ENCODE results near the gene GPC5. TPM values are rescaled to one million over a fixed set of nuclear protein-coding genes. Genes with fewer than 3 reads are reported as not detected.

Gene GPC5
- total and polyA plus RNA-seq, 4 donors: 0.51 to 22.4 (median 2.0) TPM

DNA sequence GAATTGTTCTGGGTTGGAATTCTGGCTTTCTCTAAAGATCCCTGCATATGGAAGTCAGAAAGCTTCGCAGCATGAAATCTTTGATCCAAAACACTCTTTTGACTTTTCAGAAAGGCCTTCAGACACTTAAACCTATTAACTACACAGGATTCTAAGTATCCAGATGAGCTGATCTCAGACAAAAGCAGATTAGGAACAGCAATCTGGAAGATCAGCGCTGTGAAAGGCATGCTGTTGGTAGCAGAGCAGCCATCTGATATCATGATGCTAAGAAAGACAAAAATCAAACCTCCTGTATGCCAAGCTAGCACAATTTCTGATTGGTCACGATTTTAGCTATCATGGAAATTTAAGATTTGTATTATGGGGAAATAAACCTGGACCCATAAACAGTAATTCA lies 589.9 kb downstream of the GPC5 start:
- Histone ChIP-seq H3K4me3 (ENCODE audit: low read depth in 1 of 3, low read length in 3 of 3) (no peak overlapping the region), H3K27me3 (ENCODE audit: control insufficient read depth in 4 of 4, insufficient read depth in 4 of 4, low read length in 3 of 4) (no peaks in the 10 kb centered on the region), H3K4me1 (ENCODE audit: control insufficient read depth in 4 of 4, insufficient read depth in 4 of 4, low read length in 3 of 4) (no peaks in the 10 kb centered on the region), H3K9ac (ENCODE audit: low read depth in 1 of 2, low read length in 2 of 2) (no peak overlapping the region), H3K27ac (ENCODE audit: low read depth in 1 of 2, low read length in 2 of 2) (no peak overlapping the region), H3K9me3 (ENCODE audit: control insufficient read depth in 4 of 4, low read length in 3 of 4) (no peaks in the 10 kb centered on the region), H3K36me3 (ENCODE audit: control insufficient read depth in 4 of 4, insufficient read depth in 3 of 4, low read depth in 1 of 4, low read length in 3 of 4) (no peaks in the 10 kb centered on the region)
- TF ChIP-seq, protein P1, sequence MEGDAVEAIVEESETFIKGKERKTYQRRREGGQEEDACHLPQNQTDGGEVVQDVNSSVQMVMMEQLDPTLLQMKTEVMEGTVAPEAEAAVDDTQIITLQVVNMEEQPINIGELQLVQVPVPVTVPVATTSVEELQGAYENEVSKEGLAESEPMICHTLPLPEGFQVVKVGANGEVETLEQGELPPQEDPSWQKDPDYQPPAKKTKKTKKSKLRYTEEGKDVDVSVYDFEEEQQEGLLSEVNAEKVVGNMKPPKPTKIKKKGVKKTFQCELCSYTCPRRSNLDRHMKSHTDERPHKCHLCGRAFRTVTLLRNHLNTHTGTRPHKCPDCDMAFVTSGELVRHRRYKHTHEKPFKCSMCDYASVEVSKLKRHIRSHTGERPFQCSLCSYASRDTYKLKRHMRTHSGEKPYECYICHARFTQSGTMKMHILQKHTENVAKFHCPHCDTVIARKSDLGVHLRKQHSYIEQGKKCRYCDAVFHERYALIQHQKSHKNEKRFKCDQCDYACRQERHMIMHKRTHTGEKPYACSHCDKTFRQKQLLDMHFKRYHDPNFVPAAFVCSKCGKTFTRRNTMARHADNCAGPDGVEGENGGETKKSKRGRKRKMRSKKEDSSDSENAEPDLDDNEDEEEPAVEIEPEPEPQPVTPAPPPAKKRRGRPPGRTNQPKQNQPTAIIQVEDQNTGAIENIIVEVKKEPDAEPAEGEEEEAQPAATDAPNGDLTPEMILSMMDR (IDR thresholded peaks at IDR 0.05; ENCODE audit: low read depth, low read length, missing input control): no peak
- TF ChIP-seq JUND (IDR thresholded peaks at IDR 0.05) (no peak), SP1 (IDR thresholded peaks at IDR 0.05) (no peak), RXRA (IDR thresholded peaks at IDR 0.05) (no peak), HNF4A (conservative IDR thresholded peaks at IDR 0.05) (no peak)
- TF ChIP-seq, protein P2, sequence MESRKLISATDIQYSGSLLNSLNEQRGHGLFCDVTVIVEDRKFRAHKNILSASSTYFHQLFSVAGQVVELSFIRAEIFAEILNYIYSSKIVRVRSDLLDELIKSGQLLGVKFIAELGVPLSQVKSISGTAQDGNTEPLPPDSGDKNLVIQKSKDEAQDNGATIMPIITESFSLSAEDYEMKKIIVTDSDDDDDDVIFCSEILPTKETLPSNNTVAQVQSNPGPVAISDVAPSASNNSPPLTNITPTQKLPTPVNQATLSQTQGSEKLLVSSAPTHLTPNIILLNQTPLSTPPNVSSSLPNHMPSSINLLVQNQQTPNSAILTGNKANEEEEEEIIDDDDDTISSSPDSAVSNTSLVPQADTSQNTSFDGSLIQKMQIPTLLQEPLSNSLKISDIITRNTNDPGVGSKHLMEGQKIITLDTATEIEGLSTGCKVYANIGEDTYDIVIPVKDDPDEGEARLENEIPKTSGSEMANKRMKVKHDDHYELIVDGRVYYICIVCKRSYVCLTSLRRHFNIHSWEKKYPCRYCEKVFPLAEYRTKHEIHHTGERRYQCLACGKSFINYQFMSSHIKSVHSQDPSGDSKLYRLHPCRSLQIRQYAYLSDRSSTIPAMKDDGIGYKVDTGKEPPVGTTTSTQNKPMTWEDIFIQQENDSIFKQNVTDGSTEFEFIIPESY (IDR thresholded peaks at IDR 0.05): no peak
- WGBS: 84% methylated on average over 3 of the region's 3 CpGs
- DNase-seq (ENCODE audit: low spot score): no peak

DNA sequence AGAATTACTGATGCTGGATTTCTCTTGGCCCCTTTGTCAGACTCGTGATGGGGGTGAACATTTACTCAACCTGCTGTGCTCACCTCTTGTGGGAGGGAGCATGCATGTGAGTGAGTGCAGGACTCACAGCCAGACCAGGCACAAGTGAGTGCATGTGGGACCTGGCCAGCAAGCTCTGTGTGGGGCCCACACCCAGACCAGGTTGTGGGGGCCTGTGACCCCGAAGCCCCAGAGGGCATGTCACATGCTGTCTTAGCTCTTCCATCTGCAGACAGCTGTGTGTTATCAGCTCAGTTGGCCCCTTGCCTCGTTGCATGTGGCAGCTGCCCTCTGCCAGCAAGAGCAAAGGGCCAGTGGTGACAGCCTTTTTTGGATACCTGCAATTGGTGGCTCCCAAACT lies 614.4 kb downstream of the GPC5 start:
- 70% methylated on average over 3 of the region's 3 CpGs for WGBS
- Histone ChIP-seq H3K36me3 (ENCODE audit: control insufficient read depth in 4 of 4, insufficient read depth in 3 of 4, low read depth in 1 of 4, low read length in 3 of 4) (no peaks in the 10 kb centered on the region), H3K27me3 (ENCODE audit: control insufficient read depth in 4 of 4, insufficient read depth in 4 of 4, low read length in 3 of 4) (no peaks in the 10 kb centered on the region), H3K4me1 (ENCODE audit: control insufficient read depth in 4 of 4, insufficient read depth in 4 of 4, low read length in 3 of 4) (no peaks in the 10 kb centered on the region), H3K4me3 (ENCODE audit: low read depth in 1 of 3, low read length in 3 of 3) (no peak overlapping the region), H3K9me3 (ENCODE audit: control insufficient read depth in 4 of 4, low read length in 3 of 4) (no peaks in the 10 kb centered on the region), H3K9ac (ENCODE audit: low read depth in 1 of 2, low read length in 2 of 2) (no peak overlapping the region), H3K27ac (ENCODE audit: low read depth in 1 of 2, low read length in 2 of 2) (no peak overlapping the region)
- TF ChIP-seq GABPA (IDR thresholded peaks at IDR 0.05 in 1 of 2, conservative IDR thresholded peaks at IDR 0.05 in 1 of 2) (no peak), FOXA1 (IDR thresholded peaks at IDR 0.05) (no peak), TAF1 (conservative IDR thresholded peaks at IDR 0.05) (no peak)
- TF ChIP-seq, protein P1 (IDR thresholded peaks at IDR 0.05; ENCODE audit: low read depth, low read length, missing input control): no peak
- no peak for DNase-seq (ENCODE audit: low spot score)

DNA sequence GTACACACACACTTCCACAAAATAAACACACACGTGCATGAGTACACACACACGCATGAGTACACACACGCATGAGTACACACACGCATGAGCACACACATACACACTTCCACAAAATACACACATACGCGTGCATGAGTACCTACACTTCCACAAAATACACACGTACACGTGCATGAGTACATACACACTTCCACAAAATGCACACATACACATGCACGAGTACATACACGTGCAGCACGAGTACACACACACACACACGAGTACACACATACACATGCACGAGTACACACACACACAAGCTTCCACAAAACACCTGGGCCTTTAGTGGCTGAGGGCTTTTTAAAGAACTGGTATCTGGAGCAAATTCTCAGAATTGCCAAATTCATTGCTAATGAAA lies 619.3 kb downstream of the GPC5 start:
- whole genome bisulfite sequencing: 95% methylated on average over 13 of the region's 13 CpGs
- H3K4me1 ChIP-seq (ENCODE audit: control insufficient read depth in 4 of 4, insufficient read depth in 4 of 4, low read length in 3 of 4): no peaks in the 10 kb centered on the region
- H3K9me3 ChIP-seq (ENCODE audit: control insufficient read depth in 4 of 4, low read length in 3 of 4): no peaks in the 10 kb centered on the region
- TF ChIP-seq, protein P3, sequence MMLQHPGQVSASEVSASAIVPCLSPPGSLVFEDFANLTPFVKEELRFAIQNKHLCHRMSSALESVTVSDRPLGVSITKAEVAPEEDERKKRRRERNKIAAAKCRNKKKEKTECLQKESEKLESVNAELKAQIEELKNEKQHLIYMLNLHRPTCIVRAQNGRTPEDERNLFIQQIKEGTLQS (IDR thresholded peaks at IDR 0.05): no peak
- TF ChIP-seq FOXA1 (IDR thresholded peaks at IDR 0.05): no peak
- no peak for TF ChIP-seq HNF4G (IDR thresholded peaks at IDR 0.05)
- TF ChIP-seq, protein P1 (IDR thresholded peaks at IDR 0.05; ENCODE audit: low read depth, low read length, missing input control): no peak
- TF ChIP-seq EGR1 (IDR thresholded peaks at IDR 0.05; ENCODE audit: low read depth in 2 of 2): no peak
- no peak for TF ChIP-seq RXRA (IDR thresholded peaks at IDR 0.05)
- TF ChIP-seq FOXA2 (IDR thresholded peaks at IDR 0.05): no peak
- TF ChIP-seq SP1 (IDR thresholded peaks at IDR 0.05): no peak
- no peak for DNase-seq (ENCODE audit: low spot score)
- no peaks in the 10 kb centered on the region for H3K36me3 ChIP-seq (ENCODE audit: control insufficient read depth in 4 of 4, insufficient read depth in 3 of 4, low read depth in 1 of 4, low read length in 3 of 4)
- no peak overlapping the region for H3K9ac ChIP-seq (ENCODE audit: low read depth in 1 of 2, low read length in 2 of 2)
- no peak overlapping the region for H3K4me3 ChIP-seq (ENCODE audit: low read depth in 1 of 3, low read length in 3 of 3)
- H3K27me3 ChIP-seq (ENCODE audit: control insufficient read depth in 4 of 4, insufficient read depth in 4 of 4, low read length in 3 of 4): no peaks in the 10 kb centered on the region
- H3K27ac ChIP-seq (ENCODE audit: low read depth in 1 of 2, low read length in 2 of 2): no peak overlapping the region
